ENCODE measurements around the gene CC2D1A.

Gene CC2D1A

GRCh38 chr19:13894552-13894951, 11.4 kb upstream of the CC2D1A start:
- no peak overlapping the region for H4K91ac ChIP-seq (ENCODE audit: low read depth, low read length)
- no CpG with 5 or more reads among the region's 5 CpGs for WGBS (ENCODE audit: extremely low coverage, insufficient coverage, insufficient read length)
- no peak overlapping the region for H2AFZ ChIP-seq (ENCODE audit: insufficient read depth, low read length, poor library complexity)
- no peak overlapping the region for H3K27ac ChIP-seq (ENCODE audit: low read depth, low read length)
- no peak overlapping the region for H3K4me3 ChIP-seq (ENCODE audit: low read depth, low read length)
- H3K18ac ChIP-seq (ENCODE audit: low read length), result no peak overlapping the region
- H2BK12ac ChIP-seq (ENCODE audit: low read length), result no peak overlapping the region
- H4K12ac ChIP-seq (ENCODE audit: low read depth, low read length), result no peak overlapping the region
- no peak overlapping the region for H3K23ac ChIP-seq (ENCODE audit: low read length)
- no peaks in the 10 kb centered on the region for H3K79me2 ChIP-seq (ENCODE audit: control insufficient read depth, insufficient read depth, low read length, poor library complexity)
- H2BK120ac ChIP-seq (ENCODE audit: insufficient read depth, low read length, poor library complexity), result no peak overlapping the region
- no peak for DNase-seq
- no peak overlapping the region for H3K14ac ChIP-seq (ENCODE audit: low read length)
- H3K4me1 ChIP-seq (ENCODE audit: control insufficient read depth in 1 of 2, insufficient read depth in 2 of 2, low read length in 2 of 2), result peaks cover 2 to 7% of the 10 kb centered on the region in 2 experiments
- H3K9ac ChIP-seq (ENCODE audit: low read length), result no peak overlapping the region
- H4K8ac ChIP-seq (ENCODE audit: low read depth, low read length), result no peak overlapping the region
- no peaks in the 10 kb centered on the region for H3K79me1 ChIP-seq (ENCODE audit: low read length)
- no peaks in the 10 kb centered on the region for H3K27me3 ChIP-seq (ENCODE audit: insufficient read depth, low read length)
- no peaks in the 10 kb centered on the region for H3K9me3 ChIP-seq (ENCODE audit: insufficient read depth, low read depth, low read length)
- H2BK5ac ChIP-seq (ENCODE audit: low read depth, low read length, poor library complexity), result no peak overlapping the region
- H2AK5ac ChIP-seq (ENCODE audit: low read length), result no peak overlapping the region
- H3K36me3 ChIP-seq (ENCODE audit: control insufficient read depth in 1 of 2, insufficient read depth in 2 of 2, low read length in 2 of 2), result no peaks in the 10 kb centered on the region
- no peak overlapping the region for H3K4ac ChIP-seq (ENCODE audit: low read depth, low read length)
- no peak overlapping the region for H3K4me2 ChIP-seq (ENCODE audit: low read length)

GRCh38 chr19:13896227-13896626, 9.8 kb upstream of the CC2D1A start:
- H3K27me3 ChIP-seq (ENCODE audit: insufficient read depth, low read length), result no peaks in the 10 kb centered on the region
- H3K18ac ChIP-seq (ENCODE audit: low read length), result no peak overlapping the region
- DNase-seq, result no peak
- no peak overlapping the region for H3K27ac ChIP-seq (ENCODE audit: low read depth, low read length)
- H4K91ac ChIP-seq (ENCODE audit: low read depth, low read length), result no peak overlapping the region
- H3K4me2 ChIP-seq (ENCODE audit: low read length), result no peak overlapping the region
- peaks cover 2 to 7% of the 10 kb centered on the region in 2 experiments for H3K4me1 ChIP-seq (ENCODE audit: control insufficient read depth in 1 of 2, insufficient read depth in 2 of 2, low read length in 2 of 2)
- H2BK12ac ChIP-seq (ENCODE audit: low read length), result no peak overlapping the region
- H2AFZ ChIP-seq (ENCODE audit: insufficient read depth, low read length, poor library complexity), result no peak overlapping the region
- no peak overlapping the region for H3K4ac ChIP-seq (ENCODE audit: low read depth, low read length)
- no peaks in the 10 kb centered on the region for H3K36me3 ChIP-seq (ENCODE audit: control insufficient read depth in 1 of 2, insufficient read depth in 2 of 2, low read length in 2 of 2)
- no peak overlapping the region for H4K8ac ChIP-seq (ENCODE audit: low read depth, low read length)
- H3K9me3 ChIP-seq (ENCODE audit: insufficient read depth, low read depth, low read length), result no peaks in the 10 kb centered on the region
- no peak overlapping the region for H2BK5ac ChIP-seq (ENCODE audit: low read depth, low read length, poor library complexity)
- H4K12ac ChIP-seq (ENCODE audit: low read depth, low read length), result no peak overlapping the region
- H3K4me3 ChIP-seq (ENCODE audit: low read depth, low read length), result no peak overlapping the region
- no peak overlapping the region for H3K23ac ChIP-seq (ENCODE audit: low read length)
- H3K9ac ChIP-seq (ENCODE audit: low read length), result no peak overlapping the region
- no peaks in the 10 kb centered on the region for H3K79me1 ChIP-seq (ENCODE audit: low read length)
- H3K79me2 ChIP-seq (ENCODE audit: control insufficient read depth, insufficient read depth, low read length, poor library complexity), result no peaks in the 10 kb centered on the region
- H2BK120ac ChIP-seq (ENCODE audit: insufficient read depth, low read length, poor library complexity), result no peak overlapping the region
- WGBS (ENCODE audit: extremely low coverage, insufficient coverage, insufficient read length), result no CpG with 5 or more reads among the region's 2 CpGs
- H3K14ac ChIP-seq (ENCODE audit: low read length), result no peak overlapping the region
- H2AK5ac ChIP-seq (ENCODE audit: low read length), result no peak overlapping the region

- WGBS (ENCODE audit: extremely low coverage, insufficient coverage, insufficient read length), result no CpG with 5 or more reads among the region's 10 CpGs
- Histone ChIP-seq H3K79me2 (ENCODE audit: control insufficient read depth, insufficient read depth, low read length, poor library complexity) (no peaks in the 10 kb centered on the region), H4K8ac (ENCODE audit: low read depth, low read length) (no peak overlapping the region), H2AK5ac (ENCODE audit: low read length) (no peak overlapping the region), H3K36me3 (ENCODE audit: control insufficient read depth in 1 of 2, insufficient read depth in 2 of 2, low read length in 2 of 2) (no peaks in the 10 kb centered on the region), H3K23ac (ENCODE audit: low read length) (no peak overlapping the region), H3K9me3 (ENCODE audit: insufficient read depth, low read depth, low read length) (no peaks in the 10 kb centered on the region), H2BK12ac (ENCODE audit: low read length) (no peak overlapping the region), H3K27me3 (ENCODE audit: insufficient read depth, low read length) (no peaks in the 10 kb centered on the region), H4K91ac (ENCODE audit: low read depth, low read length) (no peak overlapping the region), H3K9ac (ENCODE audit: low read length) (no peak overlapping the region), H4K12ac (ENCODE audit: low read depth, low read length) (no peak overlapping the region), H3K27ac (ENCODE audit: low read depth, low read length) (no peak overlapping the region), H2AFZ (ENCODE audit: insufficient read depth, low read length, poor library complexity) (no peak overlapping the region), H2BK5ac (ENCODE audit: low read depth, low read length, poor library complexity) (no peak overlapping the region), H3K4me1 (ENCODE audit: control insufficient read depth in 1 of 2, insufficient read depth in 2 of 2, low read length in 2 of 2) (no peaks in the 10 kb centered on the region), H3K4me3 (ENCODE audit: low read depth, low read length) (no peak overlapping the region), H3K79me1 (ENCODE audit: low read length) (no peaks in the 10 kb centered on the region), H3K4me2 (ENCODE audit: low read length) (no peak overlapping the region), H2BK120ac (ENCODE audit: insufficient read depth, low read length, poor library complexity) (no peak overlapping the region), H3K18ac (ENCODE audit: low read length) (no peak overlapping the region), H3K4ac (ENCODE audit: low read depth, low read length) (no peak overlapping the region), H3K14ac (ENCODE audit: low read length) (no peak overlapping the region)
- DNase-seq, result no peak
Measured at GRCh38 chr19:13899393-13899792, 6.6 kb upstream of the CC2D1A start.

GRCh38 chr19:13899912-13900584, 6.0 kb upstream of the CC2D1A start:
- Histone ChIP-seq H3K27me3 (ENCODE audit: insufficient read depth, low read length) (no peaks in the 10 kb centered on the region), H2BK120ac (ENCODE audit: insufficient read depth, low read length, poor library complexity) (no peak overlapping the region), H3K4me2 (ENCODE audit: low read length) (no peak overlapping the region), H3K23ac (ENCODE audit: low read length) (no peak overlapping the region), H4K91ac (ENCODE audit: low read depth, low read length) (no peak overlapping the region), H3K79me1 (ENCODE audit: low read length) (no peaks in the 10 kb centered on the region), H3K79me2 (ENCODE audit: control insufficient read depth, insufficient read depth, low read length, poor library complexity) (no peaks in the 10 kb centered on the region), H3K36me3 (ENCODE audit: control insufficient read depth in 1 of 2, insufficient read depth in 2 of 2, low read length in 2 of 2) (no peaks in the 10 kb centered on the region), H3K9ac (ENCODE audit: low read length) (no peak overlapping the region), H3K9me3 (ENCODE audit: insufficient read depth, low read depth, low read length) (no peaks in the 10 kb centered on the region), H2AFZ (ENCODE audit: insufficient read depth, low read length, poor library complexity) (no peak overlapping the region), H3K4me1 (ENCODE audit: control insufficient read depth in 1 of 2, insufficient read depth in 2 of 2, low read length in 2 of 2) (no peaks in the 10 kb centered on the region), H3K18ac (ENCODE audit: low read length) (no peak overlapping the region), H3K4me3 (ENCODE audit: low read depth, low read length) (no peak overlapping the region), H3K14ac (ENCODE audit: low read length) (no peak overlapping the region), H2BK12ac (ENCODE audit: low read length) (no peak overlapping the region), H4K8ac (ENCODE audit: low read depth, low read length) (no peak overlapping the region), H3K27ac (ENCODE audit: low read depth, low read length) (no peak overlapping the region), H2BK5ac (ENCODE audit: low read depth, low read length, poor library complexity) (no peak overlapping the region), H3K4ac (ENCODE audit: low read depth, low read length) (no peak overlapping the region), H2AK5ac (ENCODE audit: low read length) (no peak overlapping the region), H4K12ac (ENCODE audit: low read depth, low read length) (no peak overlapping the region)
- WGBS (ENCODE audit: extremely low coverage, insufficient coverage, insufficient read length), result no CpG with 5 or more reads among the region's 5 CpGs
- DNase-seq, result no peak

All from trophoblast cell (in vitro differentiated cells and primary cell).